HL-60 (cell line): ENCODE measurements around the gene ICA1L.

Experiments used
- CTCF ChIP-seq: IDR thresholded peaks from one replicate; pipeline ENCODE4 v1.5.1; 2011; ENCODE audit warnings: low read length, control low read depth, inconsistent platforms; ENCODE audit not compliant: insufficient read depth
- POLR2AphosphoS5 ChIP-seq: IDR thresholded peaks from 2 replicates; pipeline ENCODE4 v1.6.1; 2012; ENCODE audit warnings: low read depth
- SPI1 ChIP-seq: IDR thresholded peaks from 2 replicates; pipeline ENCODE4 v1.6.1; 2012; ENCODE audit warnings: low read depth, mild to moderate bottlenecking, borderline replicate concordance

GRCh38 chr2:202831242-202832220, 40.0 kb downstream of the ICA1L start:
- TF ChIP-seq CTCF (peak; percentile 49), POLR2AphosphoS5 (no peak), SPI1 (no peak)
